ENCODE data around the gene B2M. TPM values are rescaled to one million over a fixed set of nuclear protein-coding genes. Genes with fewer than 3 reads are reported as not detected.

The B2M gene
- total and polyA plus RNA-seq, 2 experiments from 2014 or later = 167 to 180 TPM

DNA sequence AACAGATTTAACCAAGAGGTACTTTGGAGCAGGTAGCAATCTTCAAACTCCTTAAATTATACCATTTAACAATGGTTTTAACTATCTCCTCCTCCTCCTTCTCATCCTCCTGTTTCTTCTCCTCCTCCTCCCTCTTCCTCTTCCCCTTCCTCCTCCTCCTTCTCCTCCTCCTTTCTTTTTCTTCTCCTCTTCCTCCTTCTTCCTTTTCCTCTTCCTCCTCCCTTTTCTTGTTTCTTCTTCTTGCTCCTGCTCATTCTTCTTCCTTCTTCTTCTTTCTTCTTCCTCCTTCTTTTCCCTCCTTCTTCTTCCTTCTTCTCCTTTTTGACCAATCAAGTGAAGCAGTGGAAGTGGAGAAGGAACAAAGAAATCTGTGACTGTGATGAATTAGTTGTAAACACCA is 14.3 kb upstream of the B2M start:
- TF ChIP-seq JUNB (IDR thresholded peaks at IDR 0.05; ENCODE audit: unreplicated experiment) = no peak
- TF ChIP-seq ZNF331 (CRISPR knock-in tag; IDR thresholded peaks at IDR 0.05; ENCODE audit: low read depth) = no peak
- TF ChIP-seq, protein P1, sequence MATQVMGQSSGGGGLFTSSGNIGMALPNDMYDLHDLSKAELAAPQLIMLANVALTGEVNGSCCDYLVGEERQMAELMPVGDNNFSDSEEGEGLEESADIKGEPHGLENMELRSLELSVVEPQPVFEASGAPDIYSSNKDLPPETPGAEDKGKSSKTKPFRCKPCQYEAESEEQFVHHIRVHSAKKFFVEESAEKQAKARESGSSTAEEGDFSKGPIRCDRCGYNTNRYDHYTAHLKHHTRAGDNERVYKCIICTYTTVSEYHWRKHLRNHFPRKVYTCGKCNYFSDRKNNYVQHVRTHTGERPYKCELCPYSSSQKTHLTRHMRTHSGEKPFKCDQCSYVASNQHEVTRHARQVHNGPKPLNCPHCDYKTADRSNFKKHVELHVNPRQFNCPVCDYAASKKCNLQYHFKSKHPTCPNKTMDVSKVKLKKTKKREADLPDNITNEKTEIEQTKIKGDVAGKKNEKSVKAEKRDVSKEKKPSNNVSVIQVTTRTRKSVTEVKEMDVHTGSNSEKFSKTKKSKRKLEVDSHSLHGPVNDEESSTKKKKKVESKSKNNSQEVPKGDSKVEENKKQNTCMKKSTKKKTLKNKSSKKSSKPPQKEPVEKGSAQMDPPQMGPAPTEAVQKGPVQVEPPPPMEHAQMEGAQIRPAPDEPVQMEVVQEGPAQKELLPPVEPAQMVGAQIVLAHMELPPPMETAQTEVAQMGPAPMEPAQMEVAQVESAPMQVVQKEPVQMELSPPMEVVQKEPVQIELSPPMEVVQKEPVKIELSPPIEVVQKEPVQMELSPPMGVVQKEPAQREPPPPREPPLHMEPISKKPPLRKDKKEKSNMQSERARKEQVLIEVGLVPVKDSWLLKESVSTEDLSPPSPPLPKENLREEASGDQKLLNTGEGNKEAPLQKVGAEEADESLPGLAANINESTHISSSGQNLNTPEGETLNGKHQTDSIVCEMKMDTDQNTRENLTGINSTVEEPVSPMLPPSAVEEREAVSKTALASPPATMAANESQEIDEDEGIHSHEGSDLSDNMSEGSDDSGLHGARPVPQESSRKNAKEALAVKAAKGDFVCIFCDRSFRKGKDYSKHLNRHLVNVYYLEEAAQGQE (IDR thresholded peaks at IDR 0.05; ENCODE audit: unreplicated experiment) = no peak
- no peak for TF ChIP-seq NANOG (IDR thresholded peaks at IDR 0.05; ENCODE audit: borderline replicate concordance)
- TF ChIP-seq CREB1 (CRISPR knock-in tag; IDR thresholded peaks at IDR 0.05; ENCODE audit: low read depth) = no peak
- TF ChIP-seq EZH2 (IDR thresholded peaks at IDR 0.05; ENCODE audit: low read depth, unreplicated experiment) = no peak
- no peak for TF ChIP-seq ZNF114 (CRISPR knock-in tag; IDR thresholded peaks at IDR 0.05)
- H3K9me2 ChIP-seq (ENCODE audit: insufficient read depth) = 0 out of 2 replicates have a peak, but pooled peaks cover 5% of the 10 kb centered on the region
- H2AFZ ChIP-seq = no peak overlapping the region
- Mint-ChIP-seq H3K27me3 (ENCODE audit: insufficient read depth, low read depth, poor library complexity) (peaks cover 2% of the 10 kb centered on the region), H3K4me1 (no peaks in the 10 kb centered on the region), H3K4me3 (no peak overlapping the region), H3K27ac (no peak overlapping the region), H3K36me3 (ENCODE audit: low read depth) (no peaks in the 10 kb centered on the region), H3K9me3 (no peaks in the 10 kb centered on the region; the same call in 2 of the 3 replicates)
- no peak for DNase-seq (ENCODE audit: low spot score)
- no peaks in the 10 kb centered on the region for H3K36me3 ChIP-seq (ENCODE audit: insufficient read depth)
- no peaks in the 10 kb centered on the region for H3F3A ChIP-seq (replicated peaks; ENCODE audit: low read depth)
- no peak overlapping the region for H3K27ac ChIP-seq (ENCODE audit: low read depth)
- no peaks in the 10 kb centered on the region for H3K27me3 ChIP-seq (ENCODE audit: insufficient read depth)
- H3K4me1 ChIP-seq (ENCODE audit: insufficient read depth) = no peaks in the 10 kb centered on the region
- no peak for ATAC-seq
- no peaks in the 10 kb centered on the region for H4K20me1 ChIP-seq (replicated peaks; ENCODE audit: insufficient read depth)
- H3K79me2 ChIP-seq (replicated peaks; ENCODE audit: insufficient read depth) = no peaks in the 10 kb centered on the region
- H3K4me3 ChIP-seq = no peak overlapping the region
- no peak overlapping the region for H3K4me2 ChIP-seq

DNA sequence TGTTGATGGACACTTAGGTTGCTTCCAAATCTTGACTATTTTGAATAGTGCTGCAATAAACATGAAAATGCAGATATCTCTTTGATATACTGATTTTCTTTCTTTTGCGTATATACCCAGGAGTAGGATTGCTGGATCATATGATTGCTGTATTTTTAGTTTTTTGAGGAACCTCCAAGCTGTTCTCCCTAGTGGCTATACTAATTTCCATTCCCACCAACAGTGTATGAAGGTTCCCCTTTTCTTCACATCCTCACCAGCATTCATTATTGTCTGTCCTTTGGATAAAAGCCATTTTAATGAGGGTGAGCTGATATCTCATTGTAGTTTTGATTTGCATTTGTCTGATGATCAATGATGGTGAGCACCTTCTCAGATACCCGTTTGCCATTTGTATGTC is 12.7 kb upstream of the B2M start:
- Mint-ChIP-seq H3K4me1 (no peaks in the 10 kb centered on the region), H3K27ac (no peak overlapping the region), H3K4me3 (no peak overlapping the region), H3K36me3 (ENCODE audit: low read depth) (0 out of 3 replicates have a peak, but pooled peaks cover 3% of the 10 kb centered on the region), H3K9me3 (peaks cover 11% of the 10 kb centered on the region), H3K27me3 (ENCODE audit: insufficient read depth, low read depth, poor library complexity) (no peaks in the 10 kb centered on the region)
- H2AFZ ChIP-seq = no peak overlapping the region
- no peak overlapping the region for H3K4me3 ChIP-seq
- H3K9me2 ChIP-seq (ENCODE audit: insufficient read depth) = 0 out of 2 replicates have a peak, but pooled peaks cover 5% of the 10 kb centered on the region
- TF ChIP-seq ZNF462 (CRISPR knock-in tag; IDR thresholded peaks at IDR 0.05) = no peak
- TF ChIP-seq, protein P1 (IDR thresholded peaks at IDR 0.05; ENCODE audit: unreplicated experiment) = no peak
- no peaks in the 10 kb centered on the region for H3K79me2 ChIP-seq (replicated peaks; ENCODE audit: insufficient read depth)
- H3K27ac ChIP-seq (ENCODE audit: low read depth) = no peak overlapping the region
- DNase-seq (ENCODE audit: low spot score) (no peak), ATAC-seq (no peak)
- H3K4me2 ChIP-seq = no peak overlapping the region
- H4K20me1 ChIP-seq (replicated peaks; ENCODE audit: insufficient read depth) = no peaks in the 10 kb centered on the region
- H3K36me3 ChIP-seq (ENCODE audit: insufficient read depth) = no peaks in the 10 kb centered on the region
- no peaks in the 10 kb centered on the region for H3K27me3 ChIP-seq (ENCODE audit: insufficient read depth)
- H3F3A ChIP-seq (replicated peaks; ENCODE audit: low read depth) = no peaks in the 10 kb centered on the region
- no peaks in the 10 kb centered on the region for H3K4me1 ChIP-seq (ENCODE audit: insufficient read depth)
